ENCODE data around the gene GNA12.

- TF ChIP-seq POLR2A (IDR thresholded peaks at IDR 0.05) (no peak), CTCF (IDR thresholded peaks at IDR 0.05 in 4 of 5, conservative IDR thresholded peaks at IDR 0.05 in 1 of 5) (no peak)
Measured at GRCh38 chr7:2808891-2809665, 35.0 kb downstream of the GNA12 start.
